B cell (primary cell): ENCODE results near the gene WDR73. TPM values are rescaled to one million over a fixed set of nuclear protein-coding genes. Genes with fewer than 3 reads are reported as not detected.

ENCODE experiments used
- ATAC-seq: fragments of 200-7000 bp; cut with Tn5 transposase; one replicate; pipeline ENCODE4 v1.10.0; 2021; ENCODE audit warnings: low read depth, mild to moderate bottlenecking, moderate number of reproducible peaks, moderate library complexity
- CTCF ChIA-PET: fragments of 350-600 bp; sonication (Branson Sonifier 250); formaldehyde crosslinking; loops from one replicate; lab custom pipeline; 2021; ENCODE audit warnings: antibody characterized with exemption, inconsistent platforms; lab: Charles Lee
- POLR2A ChIA-PET: fragments of 350-600 bp; sonication (Branson Sonifier 250); formaldehyde crosslinking; loops from one replicate; lab custom pipeline; 2021; ENCODE audit warnings: antibody characterized with exemption; lab: Charles Lee
- DNase-seq: peaks from one replicate; pipeline ENCODE4 v3.0.0; 2013
- H2AFZ ChIP-seq: 2 replicates; pipeline ENCODE4 v1.6.1; 2012; ENCODE audit warnings: mild to moderate bottlenecking, low read depth, low read length; ENCODE audit not compliant: insufficient read depth, poor library complexity, severe bottlenecking
- H3K27ac ChIP-seq, 2 donors: 1 replicate in 1 of 2; 2 replicates in 1 of 2; pipeline ENCODE4 v1.5.1; 2012 to 2013; ENCODE audit warnings: low read length in 2 of 2, mild to moderate bottlenecking in 2 of 2, moderate library complexity in 1 of 2
- H3K27me3 ChIP-seq, 4 experiments: fragments of 200-600 bp in 1 of 4; sonication (generic) in 1 of 4; replicated peaks in 1 of 4; 1 replicate in 2 of 4; 2 replicates in 2 of 4; pipeline versions ENCODE4 v1.6.1 to v1.7.0; 2013 to 2016; ENCODE audit warnings: low read length in 3 of 4, mild to moderate bottlenecking in 2 of 4, mixed read lengths in 1 of 4, moderate library complexity in 1 of 4; ENCODE audit not compliant: insufficient read depth in 4 of 4, control insufficient read depth in 3 of 4; ENCODE audit errors: control extremely low read depth in 1 of 4
- H3K36me3 ChIP-seq, 2 experiments: replicated peaks in 1 of 2; 1 replicate in 1 of 2; 2 replicates in 1 of 2; pipeline versions ENCODE4 v1.6.1 to v1.7.1; 2013; ENCODE audit warnings: low read length in 1 of 2; ENCODE audit not compliant: insufficient read depth in 2 of 2, control insufficient read depth in 1 of 2; ENCODE audit errors: control extremely low read depth in 1 of 2, extremely low read depth in 1 of 2
- H3K4me1 ChIP-seq, 2 donors: fragments of 200-600 bp in 1 of 2; sonication (generic) in 1 of 2; 1 replicate in 1 of 2; 2 replicates in 1 of 2; pipeline versions ENCODE4 v1.5.1 to v1.6.1; 2013 to 2017; ENCODE audit warnings: low read length in 2 of 2; ENCODE audit not compliant: control insufficient read depth in 2 of 2, insufficient read depth in 2 of 2
- H3K4me2 ChIP-seq: replicated peaks from 2 replicates; pipeline ENCODE3; 2012; ENCODE audit warnings: mild to moderate bottlenecking, low read depth, low read length; ENCODE audit not compliant: poor library complexity, severe bottlenecking
- H3K4me3 ChIP-seq, 5 experiments: fragments of 200-600 bp in 1 of 5; sonication (generic) in 1 of 5; 1 replicate in 3 of 5; 2 replicates in 2 of 5; pipeline versions ENCODE4 v1.5.1 to v1.7.0; 2011 to 2016; ENCODE audit warnings: low read length in 4 of 5, mild to moderate bottlenecking in 4 of 5, low read depth in 2 of 5, control low read depth in 1 of 5, moderate library complexity in 1 of 5; ENCODE audit not compliant: insufficient read depth in 1 of 5; ENCODE audit errors: control extremely low read depth in 1 of 5, extremely low read depth in 1 of 5
- H3K79me2 ChIP-seq: fragments of 200-600 bp; sonication (generic); one replicate; pipeline ENCODE4 v1.6.0; 2016; ENCODE audit warnings: low read length; ENCODE audit not compliant: control insufficient read depth, insufficient read depth
- H3K9ac ChIP-seq: fragments of 200-600 bp; sonication (generic); 2 replicates; pipeline ENCODE4 v1.6.1; 2017; ENCODE audit warnings: mild to moderate bottlenecking, low read length, moderate library complexity
- H3K9me3 ChIP-seq, 3 donors: one replicate each; pipeline versions ENCODE4 v1.6.1 to v1.7.1; 2013; ENCODE audit warnings: low read length in 2 of 3; ENCODE audit not compliant: control insufficient read depth in 2 of 3, insufficient read depth in 1 of 3; ENCODE audit errors: control extremely low read depth in 1 of 3
- H4K20me1 ChIP-seq: 2 replicates; pipeline ENCODE4 v1.6.0; 2012; ENCODE audit warnings: mild to moderate bottlenecking, low read length; ENCODE audit not compliant: insufficient read depth, control insufficient read depth, poor library complexity, severe bottlenecking
- H3K27ac Mint-ChIP-seq: one replicate; pipeline ENCODE4 v1.8.0; 2021; ENCODE audit warnings: mixed read lengths
- H3K27me3 Mint-ChIP-seq: one replicate; pipeline ENCODE4 v1.8.0; 2021; ENCODE audit warnings: mixed read lengths
- H3K4me1 Mint-ChIP-seq: one replicate; pipeline ENCODE4 v1.8.0; 2021; ENCODE audit warnings: mixed read lengths
- H3K4me3 Mint-ChIP-seq: one replicate; pipeline ENCODE4 v1.8.0; 2021; ENCODE audit warnings: mixed read lengths
- H3K9me3 Mint-ChIP-seq: one replicate; pipeline ENCODE4 v1.8.0; 2022; ENCODE audit warnings: mixed read lengths; ENCODE audit not compliant: insufficient read depth
- EZH2 ChIP-seq: IDR thresholded peaks from 2 replicates; pipeline ENCODE4 v1.6.1; 2012; ENCODE audit warnings: borderline replicate concordance, low read depth, mild to moderate bottlenecking, moderate library complexity, low read length; ENCODE audit not compliant: insufficient read depth, poor library complexity, severe bottlenecking
- WGBS: methylation state at CpG from one replicate; pipeline ENCODE4 v1.1.5; 2013; ENCODE audit warnings: missing lambda C conversion rate; ENCODE audit not compliant: insufficient coverage; 5-methylcytosine and 5-hydroxymethylcytosine counted together
- intact Hi-C: fragments of 100-400 bp; cut with micrococcal nuclease; formaldehyde crosslinking; loops from one replicate; pipeline ENCODE4 v1.10.0; 2022
- polyA plus RNA-seq: library from polyadenylated mRNA; depleted of rRNA; stranded (reverse); fragments of >200 nt; gene quantifications from 2 replicates; pipeline ENCODE4 v1.2.3, GENCODE V29; 2012
- total RNA-seq, 2 donors: library from RNA; stranded (reverse); fragments of 120-200 nt in 1 of 2; gene quantifications; 1 replicate in 1 of 2; 2 replicates in 1 of 2; pipeline versions ENCODE4 v1.2.3 to v1.2.4, GENCODE V29; 2013 to 2022
- TF ChIP-seq, protein P1 (sequence below): fragments of 200-600 bp; IDR thresholded peaks from one replicate; pipeline ENCODE4 v1.8.0; 2022; ENCODE audit warnings: antibody characterized with exemption, mild to moderate bottlenecking

The WDR73 gene
- total and polyA plus RNA-seq, 2 donors (not counting 1 experiment from before 2014, with no cell fraction given), result 21.0 to 43.4 TPM

DNA sequence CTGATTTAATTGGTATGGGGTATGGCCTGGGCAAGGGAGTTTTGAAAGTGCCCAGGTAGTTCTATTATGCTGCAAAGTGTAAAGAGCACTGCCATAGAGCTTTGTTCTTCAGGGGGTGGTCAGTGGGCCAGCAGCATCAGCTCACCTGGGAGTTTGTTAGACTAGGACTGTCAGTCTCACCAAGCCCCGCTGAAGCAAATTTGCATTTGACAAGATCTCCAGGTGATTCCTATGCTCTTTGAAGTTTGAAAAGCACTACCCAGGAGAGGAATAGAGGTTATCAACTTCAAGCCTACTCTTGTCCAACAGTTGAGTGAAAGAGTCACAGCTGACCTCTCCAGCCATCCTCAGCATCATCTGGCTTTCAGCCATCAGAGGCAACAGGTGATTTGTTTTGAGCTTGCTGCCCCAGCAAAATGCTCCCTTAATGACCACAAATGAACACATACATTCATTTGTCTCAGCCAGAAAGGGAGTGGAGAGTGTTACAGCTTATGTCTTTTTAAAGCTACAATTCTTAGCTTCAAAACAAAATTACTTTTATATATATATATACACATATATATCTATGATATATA, 45.3 kb downstream of the WDR73 start:
- peaks cover 8 to 13% of the 10 kb centered on the region in 2 experiments for H3K36me3 ChIP-seq
- no peaks in the 10 kb centered on the region for H3K9me3 Mint-ChIP-seq
- H3K27ac Mint-ChIP-seq, result no peak overlapping the region
- POLR2A ChIA-PET, result no interaction called here
- TF ChIP-seq EZH2, result no peak
- TF ChIP-seq, protein P1, sequence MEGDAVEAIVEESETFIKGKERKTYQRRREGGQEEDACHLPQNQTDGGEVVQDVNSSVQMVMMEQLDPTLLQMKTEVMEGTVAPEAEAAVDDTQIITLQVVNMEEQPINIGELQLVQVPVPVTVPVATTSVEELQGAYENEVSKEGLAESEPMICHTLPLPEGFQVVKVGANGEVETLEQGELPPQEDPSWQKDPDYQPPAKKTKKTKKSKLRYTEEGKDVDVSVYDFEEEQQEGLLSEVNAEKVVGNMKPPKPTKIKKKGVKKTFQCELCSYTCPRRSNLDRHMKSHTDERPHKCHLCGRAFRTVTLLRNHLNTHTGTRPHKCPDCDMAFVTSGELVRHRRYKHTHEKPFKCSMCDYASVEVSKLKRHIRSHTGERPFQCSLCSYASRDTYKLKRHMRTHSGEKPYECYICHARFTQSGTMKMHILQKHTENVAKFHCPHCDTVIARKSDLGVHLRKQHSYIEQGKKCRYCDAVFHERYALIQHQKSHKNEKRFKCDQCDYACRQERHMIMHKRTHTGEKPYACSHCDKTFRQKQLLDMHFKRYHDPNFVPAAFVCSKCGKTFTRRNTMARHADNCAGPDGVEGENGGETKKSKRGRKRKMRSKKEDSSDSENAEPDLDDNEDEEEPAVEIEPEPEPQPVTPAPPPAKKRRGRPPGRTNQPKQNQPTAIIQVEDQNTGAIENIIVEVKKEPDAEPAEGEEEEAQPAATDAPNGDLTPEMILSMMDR, result no peak
- CTCF ChIA-PET, result interaction anchor here (1.4 kb wide), 1 partner anchor 10 kb away, joined by 5 read pairs; no protein-coding TSS in a partner anchor
- H3K4me2 ChIP-seq, result no peak overlapping the region
- intact Hi-C loops, result no loop called here
- H3K79me2 ChIP-seq, result peaks cover 65% of the 10 kb centered on the region
- no CpG with 5 or more reads among the region's 1 CpG for WGBS
- H3K27me3 ChIP-seq, result no peaks in the 10 kb centered on the region
- no peaks in the 10 kb centered on the region for H3K9me3 ChIP-seq
- H2AFZ ChIP-seq, result no peak overlapping the region
- no peaks in the 10 kb centered on the region for H3K27me3 Mint-ChIP-seq
- H3K4me3 Mint-ChIP-seq, result no peak overlapping the region
- H3K4me1 ChIP-seq, result peaks cover 10 to 16% of the 10 kb centered on the region in 2 donors
- no peak for ATAC-seq
- peaks cover 15% of the 10 kb centered on the region for H4K20me1 ChIP-seq
- no peak overlapping the region for H3K27ac ChIP-seq
- H3K4me1 Mint-ChIP-seq, result peaks cover 28% of the 10 kb centered on the region
- H3K9ac ChIP-seq, result no peak overlapping the region
- H3K4me3 ChIP-seq, result no peak overlapping the region
- no peak for DNase-seq

DNA sequence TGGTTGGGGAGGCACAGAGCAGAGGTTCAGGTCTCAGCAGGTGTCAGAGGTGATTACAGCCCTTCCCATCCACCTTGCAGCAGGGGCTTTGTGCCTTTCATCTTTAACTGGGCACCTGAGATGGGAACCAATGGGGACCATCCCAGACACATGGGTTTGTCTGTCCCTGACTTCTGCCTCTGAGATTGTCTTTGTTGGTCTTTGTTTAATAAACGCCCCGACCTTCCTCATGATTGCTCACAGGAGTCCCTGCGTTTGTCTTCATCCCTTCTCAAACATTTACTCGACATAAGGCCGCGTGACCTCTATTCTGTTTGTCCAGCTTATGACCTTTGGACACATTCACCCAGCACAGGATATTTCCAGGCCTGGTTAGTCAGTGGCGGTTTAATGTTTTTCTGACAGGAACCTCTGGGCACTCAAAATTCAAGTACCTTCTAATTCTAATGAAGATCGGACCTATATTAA, 47.4 kb downstream of the WDR73 start:
- intact Hi-C loops, result no loop called here
- CTCF ChIA-PET, result interaction anchor here (1.2 kb wide), 1 partner anchor 143 kb away, joined by 3 read pairs; no protein-coding TSS in a partner anchor
- Histone ChIP-seq H3K4me3 (no peak overlapping the region), H3K4me1 (peaks cover 12 to 22% of the 10 kb centered on the region in 2 donors), H3K4me2 (no peak overlapping the region), H3K9me3 (no peaks in the 10 kb centered on the region), H4K20me1 (peaks cover 15% of the 10 kb centered on the region), H3K36me3 (peaks cover 8 to 13% of the 10 kb centered on the region in 2 experiments), H3K79me2 (peaks cover 74% of the 10 kb centered on the region), H3K9ac (no peak overlapping the region), H3K27ac (no peak overlapping the region), H2AFZ (no peak overlapping the region), H3K27me3 (no peaks in the 10 kb centered on the region)
- POLR2A ChIA-PET, result interaction anchor here (1.5 kb wide), 1 partner anchor 24 kb away, joined by 6 read pairs; no protein-coding TSS in a partner anchor
- Mint-ChIP-seq H3K27ac (no peak overlapping the region), H3K4me1 (peaks cover 41% of the 10 kb centered on the region), H3K27me3 (no peaks in the 10 kb centered on the region), H3K4me3 (no peak overlapping the region), H3K9me3 (no peaks in the 10 kb centered on the region)
- TF ChIP-seq EZH2, result no peak
- TF ChIP-seq, protein P1, result no peak
- WGBS, result 100% methylated on average over 4 of the region's 8 CpGs
- no peak for ATAC-seq
- DNase-seq, result no peak
